Activated naive CD4-positive, alpha-beta T cell treated with anti-CD3 and anti-CD28 coated beads, Interleukin-2, amount 50 U/mL, for 16 hours (primary cell): ENCODE measurements around the gene PTPRR.
"Not testable (repeated sequence)": the region's sequence is repeated elsewhere in the genome, so short reads cannot be mapped to it uniquely, and the experiment has no call there.

Experiments used
- DNase-seq: peaks from one replicate; pipeline ENCODE4 v3.0.0-alpha.2; 2020

Gene PTPRR

GRCh38 chr12:70741256-70741655, 179.3 kb downstream of the PTPRR start:
- no peak for DNase-seq

- no peak for DNase-seq
Measured at GRCh38 chr12:70739756-70740155, 180.8 kb downstream of the PTPRR start.

GRCh38 chr12:70736351-70737133, 184.0 kb downstream of the PTPRR start:
- no peak for DNase-seq

GRCh38 chr12:70735197-70735596, 185.3 kb downstream of the PTPRR start:
- DNase-seq, result not testable (repeated sequence)

- no peak for DNase-seq
Measured at GRCh38 chr12:70733385-70733784, 187.2 kb downstream of the PTPRR start.

GRCh38 chr12:70732287-70732686, 188.3 kb downstream of the PTPRR start:
- no peak for DNase-seq

- DNase-seq, result no peak
Measured at GRCh38 chr12:70730675-70731180, 189.8 kb downstream of the PTPRR start.

- no peak for DNase-seq
Measured at GRCh38 chr12:70724444-70724843, 196.1 kb downstream of the PTPRR start.

- no peak for DNase-seq
Measured at GRCh38 chr12:70722584-70723343, 197.8 kb downstream of the PTPRR start.

GRCh38 chr12:70721656-70722357, 198.7 kb downstream of the PTPRR start:
- DNase-seq, result no peak

- no peak for DNase-seq
Measured at GRCh38 chr12:70721216-70721615, 199.3 kb downstream of the PTPRR start.

- DNase-seq, result no peak
Measured at GRCh38 chr12:70719672-70720420, 200.7 kb downstream of the PTPRR start.

- DNase-seq, result no peak
Measured at GRCh38 chr12:70719071-70719470, 201.5 kb downstream of the PTPRR start.

- DNase-seq, result no peak
Measured at GRCh38 chr12:70711831-70712230, 208.7 kb downstream of the PTPRR start.

GRCh38 chr12:70709022-70709421, 211.5 kb downstream of the PTPRR start:
- DNase-seq, result no peak

GRCh38 chr12:70706611-70707010, 213.9 kb downstream of the PTPRR start:
- DNase-seq, result no peak

- DNase-seq, result no peak
Measured at GRCh38 chr12:70698345-70698744, 222.2 kb downstream of the PTPRR start.

GRCh38 chr12:70695361-70696023, 225.0 kb downstream of the PTPRR start:
- no peak for DNase-seq

GRCh38 chr12:70692681-70693288, 227.8 kb downstream of the PTPRR start:
- DNase-seq, result no peak

- no peak for DNase-seq
Measured at GRCh38 chr12:70691018-70691672, 229.4 kb downstream of the PTPRR start.

GRCh38 chr12:70686907-70687306, 233.6 kb downstream of the PTPRR start:
- no peak for DNase-seq
